PC-9 (cell line): ENCODE data around the gene ESYT1.
A peak's percentile ranks its signal among the peaks of the same experiment; 100 is the strongest.

ENCODE experiments used
- EZH2 ChIP-seq: fragments of 200-600 bp; sonication (generic); IDR thresholded peaks from 2 replicates; pipeline ENCODE4 v1.8.0; 2017; ENCODE audit warnings: antibody characterized with exemption, low read depth
- TF ChIP-seq, protein P1 (sequence below): fragments of 200-600 bp; sonication (generic); conservative IDR thresholded peaks from 2 replicates; pipeline ENCODE4 v1.6.1; 2017; ENCODE audit warnings: mixed run types, antibody characterized with exemption, mild to moderate bottlenecking, moderate library complexity

DNA sequence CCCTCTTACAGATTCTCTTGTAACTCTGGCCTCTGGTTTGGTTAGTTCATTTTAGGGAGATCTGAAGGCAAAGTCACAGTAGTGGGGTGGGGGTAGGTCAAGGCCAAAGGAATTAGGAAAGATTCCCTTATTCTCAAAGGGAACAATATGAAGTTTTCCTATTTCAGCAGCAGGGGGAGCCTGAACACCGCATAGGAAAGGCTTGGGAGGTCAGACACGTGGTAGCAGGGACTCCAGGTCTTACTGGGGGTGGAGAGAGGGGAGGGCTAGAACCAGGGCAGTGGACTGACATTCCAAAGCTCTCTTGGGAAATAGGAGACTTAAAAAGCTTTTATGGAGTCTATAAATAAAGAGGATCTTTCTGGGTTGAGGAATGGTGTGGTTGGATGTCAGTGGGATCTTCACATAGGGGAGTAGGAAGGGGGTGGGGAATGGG is 8.7 kb upstream of the ESYT1 start:
- TF ChIP-seq, protein P1, sequence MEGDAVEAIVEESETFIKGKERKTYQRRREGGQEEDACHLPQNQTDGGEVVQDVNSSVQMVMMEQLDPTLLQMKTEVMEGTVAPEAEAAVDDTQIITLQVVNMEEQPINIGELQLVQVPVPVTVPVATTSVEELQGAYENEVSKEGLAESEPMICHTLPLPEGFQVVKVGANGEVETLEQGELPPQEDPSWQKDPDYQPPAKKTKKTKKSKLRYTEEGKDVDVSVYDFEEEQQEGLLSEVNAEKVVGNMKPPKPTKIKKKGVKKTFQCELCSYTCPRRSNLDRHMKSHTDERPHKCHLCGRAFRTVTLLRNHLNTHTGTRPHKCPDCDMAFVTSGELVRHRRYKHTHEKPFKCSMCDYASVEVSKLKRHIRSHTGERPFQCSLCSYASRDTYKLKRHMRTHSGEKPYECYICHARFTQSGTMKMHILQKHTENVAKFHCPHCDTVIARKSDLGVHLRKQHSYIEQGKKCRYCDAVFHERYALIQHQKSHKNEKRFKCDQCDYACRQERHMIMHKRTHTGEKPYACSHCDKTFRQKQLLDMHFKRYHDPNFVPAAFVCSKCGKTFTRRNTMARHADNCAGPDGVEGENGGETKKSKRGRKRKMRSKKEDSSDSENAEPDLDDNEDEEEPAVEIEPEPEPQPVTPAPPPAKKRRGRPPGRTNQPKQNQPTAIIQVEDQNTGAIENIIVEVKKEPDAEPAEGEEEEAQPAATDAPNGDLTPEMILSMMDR: peak; percentile 90
- no peak for TF ChIP-seq EZH2
